ENCODE data around the gene TMEM131L. TPM values are rescaled to one million over a fixed set of nuclear protein-coding genes. Genes with fewer than 3 reads are reported as not detected.
"Not testable (repeated sequence)": the region's sequence is repeated elsewhere in the genome, so short reads cannot be mapped to it uniquely, and the experiment has no call there.

Gene TMEM131L, protein sequence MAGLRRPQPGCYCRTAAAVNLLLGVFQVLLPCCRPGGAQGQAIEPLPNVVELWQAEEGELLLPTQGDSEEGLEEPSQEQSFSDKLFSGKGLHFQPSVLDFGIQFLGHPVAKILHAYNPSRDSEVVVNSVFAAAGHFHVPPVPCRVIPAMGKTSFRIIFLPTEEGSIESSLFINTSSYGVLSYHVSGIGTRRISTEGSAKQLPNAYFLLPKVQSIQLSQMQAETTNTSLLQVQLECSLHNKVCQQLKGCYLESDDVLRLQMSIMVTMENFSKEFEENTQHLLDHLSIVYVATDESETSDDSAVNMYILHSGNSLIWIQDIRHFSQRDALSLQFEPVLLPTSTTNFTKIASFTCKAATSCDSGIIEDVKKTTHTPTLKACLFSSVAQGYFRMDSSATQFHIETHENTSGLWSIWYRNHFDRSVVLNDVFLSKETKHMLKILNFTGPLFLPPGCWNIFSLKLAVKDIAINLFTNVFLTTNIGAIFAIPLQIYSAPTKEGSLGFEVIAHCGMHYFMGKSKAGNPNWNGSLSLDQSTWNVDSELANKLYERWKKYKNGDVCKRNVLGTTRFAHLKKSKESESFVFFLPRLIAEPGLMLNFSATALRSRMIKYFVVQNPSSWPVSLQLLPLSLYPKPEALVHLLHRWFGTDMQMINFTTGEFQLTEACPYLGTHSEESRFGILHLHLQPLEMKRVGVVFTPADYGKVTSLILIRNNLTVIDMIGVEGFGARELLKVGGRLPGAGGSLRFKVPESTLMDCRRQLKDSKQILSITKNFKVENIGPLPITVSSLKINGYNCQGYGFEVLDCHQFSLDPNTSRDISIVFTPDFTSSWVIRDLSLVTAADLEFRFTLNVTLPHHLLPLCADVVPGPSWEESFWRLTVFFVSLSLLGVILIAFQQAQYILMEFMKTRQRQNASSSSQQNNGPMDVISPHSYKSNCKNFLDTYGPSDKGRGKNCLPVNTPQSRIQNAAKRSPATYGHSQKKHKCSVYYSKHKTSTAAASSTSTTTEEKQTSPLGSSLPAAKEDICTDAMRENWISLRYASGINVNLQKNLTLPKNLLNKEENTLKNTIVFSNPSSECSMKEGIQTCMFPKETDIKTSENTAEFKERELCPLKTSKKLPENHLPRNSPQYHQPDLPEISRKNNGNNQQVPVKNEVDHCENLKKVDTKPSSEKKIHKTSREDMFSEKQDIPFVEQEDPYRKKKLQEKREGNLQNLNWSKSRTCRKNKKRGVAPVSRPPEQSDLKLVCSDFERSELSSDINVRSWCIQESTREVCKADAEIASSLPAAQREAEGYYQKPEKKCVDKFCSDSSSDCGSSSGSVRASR (N-terminal part only)
- 18.4 TPM for polyA plus RNA-seq (2013, experiment 1 of 2)
- 17.6 TPM for polyA plus RNA-seq (2013, experiment 2 of 2)

DNA sequence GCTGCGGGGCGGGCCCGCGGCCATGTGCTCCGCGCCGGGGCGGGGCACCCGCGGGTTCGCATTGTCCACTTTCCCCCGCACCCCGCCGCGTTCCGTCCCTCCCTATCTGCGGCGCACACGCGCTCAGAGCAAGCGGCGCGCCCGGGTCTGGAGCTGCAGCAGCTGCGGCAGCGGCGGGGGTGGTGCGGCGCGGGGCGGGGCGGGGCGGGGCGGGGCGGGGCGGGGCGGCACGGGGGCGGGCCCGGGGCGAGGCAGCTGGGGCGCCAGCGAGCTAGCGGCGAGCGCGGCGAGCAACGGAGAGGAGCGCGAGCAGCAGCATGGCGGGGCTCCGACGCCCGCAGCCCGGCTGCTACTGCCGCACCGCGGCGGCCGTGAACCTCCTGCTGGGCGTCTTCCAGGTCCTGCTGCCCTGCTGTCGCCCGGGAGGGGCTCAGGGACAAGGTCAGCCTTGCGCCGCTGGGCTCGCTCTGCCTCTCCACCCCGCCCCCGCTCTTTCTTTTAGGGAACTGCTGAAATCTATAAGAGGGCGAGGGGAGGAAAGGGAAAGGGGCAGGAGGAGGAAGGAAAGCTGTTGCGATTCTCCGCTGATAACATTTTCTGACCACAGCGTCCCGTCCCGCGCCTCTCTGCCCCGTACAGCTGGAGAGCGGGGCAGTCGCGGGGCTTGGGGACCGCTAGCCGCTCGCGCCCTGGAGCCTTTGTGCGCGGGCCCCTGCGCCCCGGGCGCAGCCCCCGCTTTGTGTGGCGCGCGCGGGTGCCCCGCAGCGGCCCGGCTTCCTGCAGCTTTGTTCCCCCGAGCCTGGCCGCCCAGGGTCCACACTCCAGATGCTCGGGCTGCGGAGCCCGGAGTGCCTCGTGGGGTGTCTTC lies at the start of gene TMEM131L:
Gene TMEM131L (plus strand): TSS at position 280 of the 868 bp plus-strand sequence. CDS start 38 bp downstream, at position 318.
- WGBS, result under 1% methylated on average over 103 of the region's 103 CpGs
- peaks cover 20% of the 10 kb centered on the region for H3K27me3 ChIP-seq (ENCODE audit: insufficient read depth, low read length)
- H3K36me3 ChIP-seq (ENCODE audit: insufficient read depth, low read length), result no peaks in the 10 kb centered on the region
- H3K4me1 ChIP-seq (ENCODE audit: insufficient read depth, low read length), result peaks cover 19% of the 10 kb centered on the region
- peak within 1 kb of the TSS; percentile 91 for H3K9ac ChIP-seq (ENCODE audit: low read depth, low read length)
- H3K27ac ChIP-seq (ENCODE audit: low read depth, low read length), result peak within 1 kb of the TSS; percentile 66
- peak within 1 kb of the TSS; percentile 98 for H3K4me3 ChIP-seq (ENCODE audit: low read length)
- no peaks in the 10 kb centered on the region for H3K9me3 ChIP-seq (ENCODE audit: insufficient read depth, low read depth, low read length)

DNA sequence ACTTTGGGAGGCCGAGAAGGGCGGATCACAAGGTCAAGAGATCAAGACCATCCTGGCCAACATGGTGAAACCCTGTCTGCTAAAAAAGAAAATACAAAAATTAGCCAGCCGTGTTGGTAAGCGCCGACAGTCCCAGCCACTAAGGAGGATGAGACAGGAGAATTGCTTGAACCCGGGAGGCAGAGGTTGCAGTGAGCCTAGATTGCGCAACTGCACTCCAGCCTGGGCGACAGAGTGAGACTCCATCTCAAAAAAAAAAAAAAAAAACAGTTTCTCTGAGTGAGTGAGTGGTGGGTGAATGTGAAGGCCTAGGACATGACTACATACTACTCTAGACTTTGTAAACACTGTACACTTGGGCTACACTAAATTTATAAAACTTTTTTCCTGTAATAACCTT lies 49.7 kb upstream of the TMEM131L start:
- not testable (repeated sequence) for H3K27ac ChIP-seq (ENCODE audit: low read depth, low read length); H3K36me3 ChIP-seq (ENCODE audit: insufficient read depth, low read length); H3K9me3 ChIP-seq (ENCODE audit: insufficient read depth, low read depth, low read length); H3K9ac ChIP-seq (ENCODE audit: low read depth, low read length); H3K4me3 ChIP-seq (ENCODE audit: low read length); H3K27me3 ChIP-seq (ENCODE audit: insufficient read depth, low read length)
- H3K4me1 ChIP-seq (ENCODE audit: insufficient read depth, low read length), result peaks cover 22% of the 10 kb centered on the region
- WGBS, result 81% methylated on average over 7 of the region's 8 CpGs

DNA sequence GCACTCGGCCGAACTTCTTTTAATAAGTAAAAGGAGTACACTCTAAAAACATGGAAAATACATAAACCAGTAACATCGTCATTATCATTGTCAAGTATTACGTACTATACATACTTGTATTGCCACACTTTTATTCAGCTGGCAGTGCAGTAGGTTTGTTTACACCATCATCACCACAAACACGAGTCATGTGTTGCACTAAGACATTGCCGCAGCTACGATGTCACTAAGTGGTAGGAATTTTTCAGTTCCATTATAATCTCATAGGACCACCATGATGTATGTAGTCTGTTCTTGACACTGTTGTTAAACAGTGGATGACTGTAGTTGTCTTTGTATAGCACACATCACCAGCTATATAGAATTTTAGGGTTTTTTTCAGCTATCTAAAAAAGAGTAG lies 48.0 kb upstream of the TMEM131L start:
- no peak overlapping the region for H3K4me3 ChIP-seq (ENCODE audit: low read length)
- no peaks in the 10 kb centered on the region for H3K27me3 ChIP-seq (ENCODE audit: insufficient read depth, low read length)
- H3K27ac ChIP-seq (ENCODE audit: low read depth, low read length), result no peak overlapping the region; the same call in 1 of the 2 replicates
- peaks cover 22% of the 10 kb centered on the region for H3K4me1 ChIP-seq (ENCODE audit: insufficient read depth, low read length)
- WGBS, result 97% methylated on average over 5 of the region's 7 CpGs
- H3K9ac ChIP-seq (ENCODE audit: low read depth, low read length), result no peak overlapping the region
- no peaks in the 10 kb centered on the region for H3K9me3 ChIP-seq (ENCODE audit: insufficient read depth, low read depth, low read length)
- H3K36me3 ChIP-seq (ENCODE audit: insufficient read depth, low read length), result no peaks in the 10 kb centered on the region

DNA sequence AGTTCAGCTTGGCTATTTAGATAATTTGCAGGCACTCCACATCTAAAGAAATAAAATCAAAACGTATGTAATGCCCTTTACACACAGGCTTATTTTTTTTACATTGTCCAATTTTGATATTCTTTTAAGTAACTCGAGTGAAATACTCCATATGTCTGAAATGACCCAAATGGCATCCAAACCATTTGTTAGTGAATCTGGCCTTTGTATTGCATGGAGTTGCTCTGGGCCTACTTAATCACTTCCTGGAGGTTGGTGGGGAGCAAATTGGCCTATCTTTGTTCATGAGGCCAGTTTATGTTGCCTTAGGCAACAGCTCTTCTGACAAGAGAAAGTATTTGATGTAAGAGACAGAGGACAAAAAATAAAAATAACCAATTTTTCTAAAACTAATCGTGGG lies 47.6 kb upstream of the TMEM131L start:
- Histone ChIP-seq H3K27ac (ENCODE audit: low read depth, low read length) (no peak overlapping the region; the same call in 1 of the 2 replicates), H3K4me1 (ENCODE audit: insufficient read depth, low read length) (peaks cover 20% of the 10 kb centered on the region), H3K27me3 (ENCODE audit: insufficient read depth, low read length) (no peaks in the 10 kb centered on the region), H3K4me3 (ENCODE audit: low read length) (no peak overlapping the region), H3K36me3 (ENCODE audit: insufficient read depth, low read length) (no peaks in the 10 kb centered on the region), H3K9ac (ENCODE audit: low read depth, low read length) (no peak overlapping the region), H3K9me3 (ENCODE audit: insufficient read depth, low read depth, low read length) (no peaks in the 10 kb centered on the region)
- 65% methylated on average over 2 of the region's 3 CpGs for WGBS

DNA sequence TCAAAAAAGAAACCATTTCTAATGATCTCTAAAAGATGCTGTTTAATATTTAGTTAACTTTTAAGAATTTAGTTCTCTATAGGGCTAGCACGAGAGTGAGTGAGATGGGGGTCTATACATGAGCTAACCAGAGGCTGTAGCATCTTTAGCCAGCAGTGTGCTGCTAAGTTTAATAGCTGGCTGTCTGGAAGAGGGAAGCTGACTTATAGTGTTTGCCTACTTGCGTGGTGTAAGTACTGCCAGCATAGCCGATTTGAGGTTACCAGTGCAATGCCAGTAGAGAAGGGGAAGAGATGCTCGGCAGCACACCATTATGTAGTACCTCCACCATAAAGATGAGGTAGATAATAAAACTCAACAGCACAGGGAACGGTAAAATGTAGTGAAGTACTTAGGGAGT lies 47.1 kb upstream of the TMEM131L start:
- WGBS, result 89% methylated on average over 4 of the region's 5 CpGs
- Histone ChIP-seq H3K4me1 (ENCODE audit: insufficient read depth, low read length) (peaks cover 15% of the 10 kb centered on the region), H3K4me3 (ENCODE audit: low read length) (no peak overlapping the region), H3K9me3 (ENCODE audit: insufficient read depth, low read depth, low read length) (no peaks in the 10 kb centered on the region), H3K27me3 (ENCODE audit: insufficient read depth, low read length) (no peaks in the 10 kb centered on the region), H3K36me3 (ENCODE audit: insufficient read depth, low read length) (no peaks in the 10 kb centered on the region), H3K9ac (ENCODE audit: low read depth, low read length) (no peak overlapping the region), H3K27ac (ENCODE audit: low read depth, low read length) (no peak overlapping the region; the same call in 1 of the 2 replicates)

DNA sequence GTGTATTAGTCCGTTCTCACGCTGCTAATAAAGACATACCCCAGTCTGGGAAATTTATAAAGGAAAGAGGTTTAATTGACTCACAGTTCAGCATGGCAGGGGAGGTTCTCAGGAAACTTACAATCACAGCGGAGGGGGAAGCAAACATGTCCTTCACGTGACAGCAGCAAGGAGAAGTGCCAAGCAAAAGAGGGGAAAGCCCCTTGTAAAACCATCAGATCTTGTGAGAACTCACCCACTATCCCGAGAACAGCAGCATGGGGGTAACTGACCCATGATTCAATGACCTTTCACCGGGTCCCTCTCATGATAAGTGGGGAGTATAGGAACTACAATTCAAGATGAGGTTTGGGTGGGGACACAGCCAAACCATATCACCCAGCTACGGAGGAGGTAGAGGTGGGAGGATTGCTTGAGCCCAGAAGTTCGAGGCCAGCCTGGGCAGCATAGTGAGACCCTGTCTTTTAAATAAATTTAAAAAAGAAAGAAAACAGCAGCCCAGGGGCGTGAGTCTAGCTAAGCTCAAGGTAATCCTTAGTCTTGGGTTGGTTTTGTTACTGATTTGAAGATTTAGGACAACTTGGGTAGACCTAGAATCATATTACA lies 46.4 kb upstream of the TMEM131L start:
- Histone ChIP-seq H3K9me3 (ENCODE audit: insufficient read depth, low read depth, low read length) (no peaks in the 10 kb centered on the region), H3K27me3 (ENCODE audit: insufficient read depth, low read length) (no peaks in the 10 kb centered on the region), H3K36me3 (ENCODE audit: insufficient read depth, low read length) (no peaks in the 10 kb centered on the region), H3K4me1 (ENCODE audit: insufficient read depth, low read length) (peaks cover 15% of the 10 kb centered on the region), H3K9ac (ENCODE audit: low read depth, low read length) (no peak overlapping the region), H3K27ac (ENCODE audit: low read depth, low read length) (no peak overlapping the region), H3K4me3 (ENCODE audit: low read length) (no peak overlapping the region)
- 94% methylated on average over 9 of the region's 9 CpGs for WGBS

DNA sequence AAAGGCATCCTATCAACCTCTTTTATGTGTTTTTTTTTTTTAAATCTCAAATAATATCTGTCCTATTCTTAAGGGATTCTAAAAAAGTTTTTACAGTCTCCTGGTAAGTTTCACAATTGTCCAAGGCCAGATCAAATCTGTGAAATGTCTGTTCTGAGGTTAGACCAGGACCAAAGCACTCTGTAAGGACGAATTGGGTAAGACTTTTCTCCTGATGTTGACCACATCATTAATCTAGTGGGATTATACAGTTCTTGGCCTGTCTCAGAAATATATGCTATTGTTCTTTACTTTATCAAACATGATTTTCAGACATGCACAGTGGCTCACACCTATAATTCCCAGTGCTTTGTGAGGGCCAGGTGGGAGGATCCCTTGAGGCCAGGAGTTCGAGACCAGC lies 45.8 kb upstream of the TMEM131L start:
- Histone ChIP-seq H3K9me3 (ENCODE audit: insufficient read depth, low read depth, low read length) (no peaks in the 10 kb centered on the region), H3K27me3 (ENCODE audit: insufficient read depth, low read length) (no peaks in the 10 kb centered on the region), H3K4me3 (ENCODE audit: low read length) (no peak overlapping the region), H3K36me3 (ENCODE audit: insufficient read depth, low read length) (no peaks in the 10 kb centered on the region), H3K4me1 (ENCODE audit: insufficient read depth, low read length) (peaks cover 15% of the 10 kb centered on the region), H3K9ac (ENCODE audit: low read depth, low read length) (no peak overlapping the region), H3K27ac (ENCODE audit: low read depth, low read length) (no peak overlapping the region)
- WGBS, result 97% methylated on average over 2 of the region's 2 CpGs

DNA sequence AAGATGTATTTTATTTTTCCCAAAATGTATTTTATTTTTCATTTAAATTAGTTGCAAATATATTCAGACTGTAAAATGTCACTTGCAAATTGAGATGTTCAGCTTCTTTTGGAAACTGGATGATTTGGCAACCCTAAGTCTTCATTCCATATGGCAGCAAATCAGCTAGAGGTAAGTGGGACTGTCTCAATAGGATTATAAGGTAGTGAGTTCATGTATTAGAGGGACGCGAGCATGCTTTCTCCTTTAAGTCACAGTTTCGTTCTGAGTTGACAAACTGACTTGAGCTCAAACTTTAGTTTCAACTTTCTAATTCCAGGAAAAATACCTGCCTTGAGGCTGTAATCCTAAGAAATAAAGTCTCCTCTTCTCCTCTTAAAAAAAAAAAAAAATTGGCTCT lies 44.2 kb upstream of the TMEM131L start:
- Histone ChIP-seq H3K27me3 (ENCODE audit: insufficient read depth, low read length) (no peaks in the 10 kb centered on the region), H3K4me1 (ENCODE audit: insufficient read depth, low read length) (peaks cover 15% of the 10 kb centered on the region), H3K4me3 (ENCODE audit: low read length) (no peak overlapping the region), H3K9ac (ENCODE audit: low read depth, low read length) (no peak overlapping the region), H3K27ac (ENCODE audit: low read depth, low read length) (no peak overlapping the region), H3K36me3 (ENCODE audit: insufficient read depth, low read length) (no peaks in the 10 kb centered on the region), H3K9me3 (ENCODE audit: insufficient read depth, low read depth, low read length) (no peaks in the 10 kb centered on the region)
- WGBS, result 100% methylated on average over 3 of the region's 3 CpGs

DNA sequence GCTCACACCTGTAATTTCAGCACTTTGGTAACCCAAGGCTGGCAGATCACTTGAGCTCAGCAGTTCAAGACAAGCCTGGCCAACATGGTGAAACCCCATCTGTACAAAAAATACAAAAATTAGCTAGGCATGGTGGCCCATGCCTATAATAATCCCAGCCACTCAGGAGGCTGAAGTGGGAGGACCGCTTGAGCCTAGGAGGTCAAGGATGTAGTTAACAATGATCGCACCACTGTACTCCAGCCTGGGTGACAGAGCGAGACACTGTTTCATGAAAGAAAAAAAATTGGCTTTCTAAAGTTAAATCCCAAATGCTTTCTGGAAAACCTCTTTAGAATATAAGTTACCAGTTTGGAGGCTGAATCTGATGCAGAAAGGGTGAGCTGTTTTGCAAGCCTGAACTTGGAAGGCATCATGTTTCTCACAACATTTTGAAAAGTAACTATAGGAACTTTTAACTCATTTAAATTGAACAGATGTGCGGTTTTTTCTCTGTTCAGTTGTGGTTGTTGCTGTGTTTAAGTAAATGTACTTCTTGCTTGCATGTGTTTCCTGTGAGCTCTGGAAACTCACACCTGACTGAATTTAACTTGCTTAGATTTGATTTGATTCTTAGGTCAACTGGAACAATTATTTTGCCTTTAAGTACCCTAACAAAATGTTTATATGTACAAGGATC lies 39.8 kb upstream of the TMEM131L start:
- Histone ChIP-seq H3K9ac (ENCODE audit: low read depth, low read length) (no peak overlapping the region), H3K27ac (ENCODE audit: low read depth, low read length) (no peak overlapping the region)

More for the DNA sequence above, 39.8 kb upstream of the TMEM131L start:
- Histone ChIP-seq H3K9me3 (ENCODE audit: insufficient read depth, low read depth, low read length) (no peaks in the 10 kb centered on the region), H3K27me3 (ENCODE audit: insufficient read depth, low read length) (no peaks in the 10 kb centered on the region), H3K4me3 (ENCODE audit: low read length) (no peak overlapping the region), H3K4me1 (ENCODE audit: insufficient read depth, low read length) (no peaks in the 10 kb centered on the region; the same call in 1 of the 2 replicates), H3K36me3 (ENCODE audit: insufficient read depth, low read length) (no peaks in the 10 kb centered on the region)
- 90% methylated on average over 4 of the region's 4 CpGs for WGBS

Measured in HUES64 (cell line).